KOPT-K1 (cell line): ENCODE results near the gene NCKIPSD.

Experiments used
- H3K27ac ChIP-seq: fragments of 200-600 bp; sonication (generic); 2 replicates; pipeline ENCODE4 v1.5.1; 2016; ENCODE audit warnings: antibody characterized with exemption, mild to moderate bottlenecking, low read depth, low read length; ENCODE audit not compliant: poor library complexity, severe bottlenecking
- H3K36me3 ChIP-seq: fragments of 200-600 bp; sonication (generic); 2 replicates; pipeline ENCODE4 v1.5.1; 2017; ENCODE audit warnings: antibody characterized with exemption, mild to moderate bottlenecking, low read length, moderate library complexity; ENCODE audit not compliant: insufficient read depth
- H3K9me3 ChIP-seq: fragments of 200-600 bp; sonication (generic); 2 replicates; pipeline ENCODE4 v1.5.1; 2017; ENCODE audit warnings: antibody characterized with exemption, low read length, mild to moderate bottlenecking; ENCODE audit not compliant: insufficient read depth, poor library complexity, severe bottlenecking

The NCKIPSD gene

GRCh38 chr3:48652923-48653715 is 32.6 kb downstream of the NCKIPSD start:
- H3K36me3 ChIP-seq, result peaks cover 69% of the 10 kb centered on the region
- no peaks in the 10 kb centered on the region for H3K9me3 ChIP-seq
- no peak overlapping the region for H3K27ac ChIP-seq

GRCh38 chr3:48651771-48652170 is 33.9 kb downstream of the NCKIPSD start:
- Histone ChIP-seq H3K27ac (no peak overlapping the region), H3K36me3 (peaks cover 72% of the 10 kb centered on the region), H3K9me3 (no peaks in the 10 kb centered on the region)

GRCh38 chr3:48650723-48651122 is 35.0 kb downstream of the NCKIPSD start:
- Histone ChIP-seq H3K9me3 (no peaks in the 10 kb centered on the region), H3K36me3 (peaks cover 82% of the 10 kb centered on the region), H3K27ac (no peak overlapping the region)

GRCh38 chr3:48648188-48648850 is 37.4 kb downstream of the NCKIPSD start:
- Histone ChIP-seq H3K9me3 (no peaks in the 10 kb centered on the region), H3K27ac (no peak overlapping the region), H3K36me3 (peaks cover 84% of the 10 kb centered on the region)

- Histone ChIP-seq H3K27ac (no peak overlapping the region), H3K36me3 (peaks cover 84% of the 10 kb centered on the region; the same call in 1 of the 2 replicates), H3K9me3 (no peaks in the 10 kb centered on the region)
Observed at GRCh38 chr3:48647714-48648113, 38.0 kb downstream of the NCKIPSD start.

GRCh38 chr3:48644898-48645760 is 40.6 kb downstream of the NCKIPSD start:
- Histone ChIP-seq H3K9me3 (no peaks in the 10 kb centered on the region), H3K36me3 (peaks cover 85% of the 10 kb centered on the region; the same call in 1 of the 2 replicates), H3K27ac (no peak overlapping the region)

- H3K9me3 ChIP-seq, result no peaks in the 10 kb centered on the region
- no peak overlapping the region for H3K27ac ChIP-seq
- H3K36me3 ChIP-seq, result peaks cover 82% of the 10 kb centered on the region; the same call in 1 of the 2 replicates
Observed at GRCh38 chr3:48642605-48643004, 43.1 kb downstream of the NCKIPSD start.

- H3K9me3 ChIP-seq, result no peaks in the 10 kb centered on the region
Observed at GRCh38 chr3:48641396-48641795, 44.3 kb downstream of the NCKIPSD start.

GRCh38 chr3:48639944-48640606 is 45.6 kb downstream of the NCKIPSD start:
- no peaks in the 10 kb centered on the region for H3K9me3 ChIP-seq
- H3K36me3 ChIP-seq, result peaks cover 63% of the 10 kb centered on the region; the same call in 1 of the 2 replicates
- no peak overlapping the region for H3K27ac ChIP-seq

More at GRCh38 chr3:48641396-48641795, 44.3 kb downstream of the NCKIPSD start:
- Histone ChIP-seq H3K27ac (no peak overlapping the region), H3K36me3 (peaks cover 76% of the 10 kb centered on the region; the same call in 1 of the 2 replicates)

- peaks cover 46% of the 10 kb centered on the region; the same call in 1 of the 2 replicates for H3K36me3 ChIP-seq
- H3K9me3 ChIP-seq, result no peaks in the 10 kb centered on the region
- no peak overlapping the region for H3K27ac ChIP-seq
Observed at GRCh38 chr3:48637305-48637704, 48.4 kb downstream of the NCKIPSD start.

- no peaks in the 10 kb centered on the region for H3K9me3 ChIP-seq
- H3K27ac ChIP-seq, result peak overlapping the region; percentile 63
Observed at GRCh38 chr3:48636149-48636655, 49.5 kb downstream of the NCKIPSD start.

GRCh38 chr3:48635222-48636021 is 50.3 kb downstream of the NCKIPSD start, which contains the start of gene SLC26A6:
Gene SLC26A6, minus strand, starts transcription at chr3:48635461. Its CDS starts 68 bp downstream, at chr3:48635393.
- Histone ChIP-seq H3K36me3 (peaks cover 36% of the 10 kb centered on the region; the same call in 1 of the 2 replicates), H3K27ac (peak within 1 kb of the TSS; percentile 63)

More at GRCh38 chr3:48636149-48636655, 49.5 kb downstream of the NCKIPSD start:
- peaks cover 44% of the 10 kb centered on the region; the same call in 1 of the 2 replicates for H3K36me3 ChIP-seq

GRCh38 chr3:48634661-48635221 is 51.0 kb downstream of the NCKIPSD start:
- peak overlapping the region; percentile 63 for H3K27ac ChIP-seq
- H3K9me3 ChIP-seq, result no peaks in the 10 kb centered on the region
- H3K36me3 ChIP-seq, result peaks cover 36% of the 10 kb centered on the region; the same call in 1 of the 2 replicates

More at GRCh38 chr3:48635222-48636021, 50.3 kb downstream of the NCKIPSD start, which contains the start of gene SLC26A6:
- H3K9me3 ChIP-seq, result no peaks in the 10 kb centered on the region
